Measurements from ENCODE around the gene SUSD4. TPM values are rescaled to one million over a fixed set of nuclear protein-coding genes. Genes with fewer than 3 reads are reported as not detected.

Gene SUSD4
- total and polyA plus RNA-seq, 2 of the 8 experiments (the other 6 are each of a cell fraction or from before 2014, with no cell fraction given), result 3.9 to 5.2 TPM

DNA sequence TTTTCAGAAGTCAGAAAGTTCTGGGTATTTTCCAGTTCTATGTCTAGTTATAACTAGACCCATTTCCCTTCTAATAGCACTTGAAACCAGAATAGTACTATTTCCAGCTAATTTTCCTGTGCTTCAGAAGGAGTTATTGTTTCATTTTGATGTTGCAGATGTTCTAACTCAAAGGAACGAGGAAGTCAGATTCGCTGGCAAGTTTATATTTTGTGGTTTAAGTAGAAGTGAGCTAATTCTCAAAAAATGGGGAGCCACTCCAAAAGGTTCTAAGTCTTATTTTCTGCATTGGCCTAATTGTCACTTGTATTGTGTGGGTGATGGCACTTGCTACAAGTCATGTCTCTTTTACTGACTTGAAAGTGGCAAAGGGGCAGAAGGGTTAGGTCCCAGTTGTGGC is 47.3 kb upstream of the SUSD4 start:
- Histone ChIP-seq H3K4ac (replicated peaks; ENCODE audit: insufficient read length, low read depth, low read length) (no peak overlapping the region), H4K20me1 (replicated peaks in 1 of 2; ENCODE audit: control insufficient read depth in 1 of 2, insufficient read depth in 2 of 2, low read length in 2 of 2) (no peaks in the 10 kb centered on the region), H3K56ac (replicated peaks; ENCODE audit: insufficient read length, low read depth, low read length) (no peak overlapping the region), H3K9me3 (ENCODE audit: insufficient read depth in 2 of 2, low read depth in 1 of 2, low read length in 1 of 2) (no peaks in the 10 kb centered on the region), H3K27ac (ENCODE audit: low read depth, low read length) (no peak overlapping the region), H3K4me3 (ENCODE audit: extremely low read depth in 1 of 4, insufficient read depth in 2 of 4, low read depth in 3 of 4, low read length in 4 of 4) (no peak overlapping the region), H3K36me3 (ENCODE audit: control insufficient read depth in 2 of 4, insufficient read depth in 4 of 4, low read length in 3 of 4) (no peaks in the 10 kb centered on the region), H2BK5ac (ENCODE audit: low read depth, low read length) (no peak overlapping the region), H3K4me1 (replicated peaks in 1 of 4; ENCODE audit: control insufficient read depth in 3 of 4, insufficient read depth in 4 of 4, low read length in 3 of 4) (no peaks in the 10 kb centered on the region), H3K79me1 (ENCODE audit: low read depth, low read length) (no peaks in the 10 kb centered on the region), H3K14ac (ENCODE audit: insufficient read length) (no peak overlapping the region), H3K23me2 (ENCODE audit: low read depth, low read length) (no peaks in the 10 kb centered on the region), H2BK12ac (ENCODE audit: low read depth, low read length) (no peak overlapping the region), H4K8ac (ENCODE audit: extremely low read depth, insufficient read depth, low read length) (no peak overlapping the region), H2BK15ac (ENCODE audit: low read length) (no peak overlapping the region), H3K4me2 (ENCODE audit: insufficient read depth in 1 of 2, low read depth in 2 of 2, low read length in 2 of 2) (no peak overlapping the region), H3K79me2 (ENCODE audit: control insufficient read depth in 1 of 2, insufficient read depth in 2 of 2, low read length in 2 of 2) (no peaks in the 10 kb centered on the region), H2BK120ac (replicated peaks; ENCODE audit: low read depth, low read length) (no peak overlapping the region), H2BK20ac (ENCODE audit: low read length) (no peak overlapping the region), H3K23ac (ENCODE audit: insufficient read length) (no peak overlapping the region), H2AFZ (ENCODE audit: low read length) (no peak overlapping the region), H4K5ac (ENCODE audit: insufficient read length, low read depth, low read length) (no peak overlapping the region), H3K9ac (replicated peaks in 1 of 4; ENCODE audit: extremely low read depth in 1 of 4, low read depth in 3 of 4, low read length in 3 of 4) (no peak overlapping the region), H3K18ac (ENCODE audit: extremely low read depth, low read length) (no peak overlapping the region), H3K27me3 (replicated peaks in 1 of 4; ENCODE audit: control insufficient read depth in 3 of 4, extremely low read depth in 1 of 4, insufficient read depth in 3 of 4, low read length in 3 of 4) (no peaks in the 10 kb centered on the region), H4K91ac (replicated peaks; ENCODE audit: insufficient read length, low read length) (no peak overlapping the region), H2AK5ac (ENCODE audit: low read depth, low read length) (no peak overlapping the region)
- FAIRE-seq (no peak), DNase-seq (ENCODE audit: low read depth in 1 of 2, low spot score in 2 of 2) (no peak)
- WGBS, 2 experiments (ENCODE audit: extremely low coverage in 1 of 2, insufficient coverage in 1 of 2, insufficient read length in 1 of 2, insufficient replicate concordance in 2 of 2, low coverage in 1 of 2, low lambda C conversion rate in 2 of 2, missing lambda C conversion rate in 1 of 2), result 88% methylated on average over 2 of the region's 2 CpGs; no CpG with 5 or more reads in 1 of the 2 experiments
- ChIA-PET POLR2A (ENCODE audit: partially characterized antibody) (interaction anchor here (1.6 kb wide), 1 partner anchor 10 kb away, joined by 3 read pairs; no protein-coding TSS in a partner anchor), CTCF (ENCODE audit: partially characterized antibody) (interaction anchor here (1.3 kb wide), 1 partner anchor 51 kb away, joined by 3 read pairs; no protein-coding TSS in a partner anchor)
- TF ChIP-seq BRCA1 (IDR thresholded peaks at IDR 0.05; ENCODE audit: low read depth, low read length) (no peak), E2F6 (IDR thresholded peaks at IDR 0.05) (no peak), SUZ12 (IDR thresholded peaks at IDR 0.05; ENCODE audit: low read length) (no peak), CTCF (IDR thresholded peaks at IDR 0.05; ENCODE audit: control extremely low read depth in 1 of 3, insufficient read depth in 1 of 3, low read depth in 1 of 3, low read length in 3 of 3) (no peak), BACH1 (IDR thresholded peaks at IDR 0.05; ENCODE audit: low read length) (no peak), SAP30 (IDR thresholded peaks at IDR 0.05; ENCODE audit: insufficient read depth, insufficient replicate concordance, low read length) (no peak), RBBP5 (IDR thresholded peaks at IDR 0.05; ENCODE audit: borderline replicate concordance, low read depth, low read length) (no peak)

All from H1 (cell line).